ENCODE measurements around the gene PTCD1.

The PTCD1 gene

DNA sequence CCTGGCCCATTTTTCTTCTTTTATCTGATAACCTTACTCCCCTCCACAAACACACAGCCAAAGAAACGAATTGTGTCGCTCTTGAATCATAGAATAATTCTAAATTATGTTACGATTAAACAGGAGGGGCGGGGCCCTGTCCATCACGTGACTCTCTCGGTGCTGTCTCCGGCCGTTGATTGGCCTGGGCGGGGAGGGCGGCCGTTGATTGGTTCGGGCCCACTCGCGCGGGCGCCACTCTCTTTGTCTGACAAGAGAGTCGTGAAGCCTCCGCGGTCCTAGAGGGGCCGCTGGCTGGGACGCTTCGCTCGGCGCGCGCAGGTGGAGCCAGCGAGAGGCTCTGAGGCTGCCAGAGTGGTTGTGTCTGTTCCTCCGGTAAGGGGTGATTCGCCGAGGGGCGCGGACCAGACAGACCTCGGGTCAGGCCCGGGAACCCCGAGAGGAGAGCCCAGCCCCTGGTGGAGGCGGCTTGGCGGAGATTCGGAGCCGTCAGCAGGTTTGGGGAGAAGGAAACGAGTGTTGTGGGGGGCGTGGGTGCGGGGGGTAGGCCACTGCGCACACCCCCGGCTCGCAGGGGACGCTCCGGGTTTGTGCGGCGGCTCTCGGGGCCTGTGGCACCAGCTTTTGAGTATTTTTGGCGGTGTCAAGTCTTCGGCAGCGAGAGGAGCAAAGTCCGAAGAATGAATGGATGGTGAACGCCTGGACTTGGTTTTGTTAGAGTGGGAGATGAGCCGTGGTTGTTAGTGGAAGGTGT is 34.1 kb upstream of the PTCD1 start, which contains the start of gene ZNF789:
Gene ZNF789, plus strand, starts transcription at position 330 of the 754 bp plus-strand sequence. CDS start 3,567 bp downstream, outside the sequence.
- Mint-ChIP-seq H3K36me3 (ENCODE audit: low read depth) (peaks cover 14% of the 10 kb centered on the region), H3K4me1 (peaks cover 18% of the 10 kb centered on the region), H3K27me3 (ENCODE audit: low read depth, poor library complexity) (peaks cover 38% of the 10 kb centered on the region), H3K4me3 (peak within 1 kb of the TSS; percentile 96), H3K27ac (peak within 1 kb of the TSS; percentile 95), H3K9me3 (peaks cover 3% of the 10 kb centered on the region)
- TF ChIP-seq, protein P1, sequence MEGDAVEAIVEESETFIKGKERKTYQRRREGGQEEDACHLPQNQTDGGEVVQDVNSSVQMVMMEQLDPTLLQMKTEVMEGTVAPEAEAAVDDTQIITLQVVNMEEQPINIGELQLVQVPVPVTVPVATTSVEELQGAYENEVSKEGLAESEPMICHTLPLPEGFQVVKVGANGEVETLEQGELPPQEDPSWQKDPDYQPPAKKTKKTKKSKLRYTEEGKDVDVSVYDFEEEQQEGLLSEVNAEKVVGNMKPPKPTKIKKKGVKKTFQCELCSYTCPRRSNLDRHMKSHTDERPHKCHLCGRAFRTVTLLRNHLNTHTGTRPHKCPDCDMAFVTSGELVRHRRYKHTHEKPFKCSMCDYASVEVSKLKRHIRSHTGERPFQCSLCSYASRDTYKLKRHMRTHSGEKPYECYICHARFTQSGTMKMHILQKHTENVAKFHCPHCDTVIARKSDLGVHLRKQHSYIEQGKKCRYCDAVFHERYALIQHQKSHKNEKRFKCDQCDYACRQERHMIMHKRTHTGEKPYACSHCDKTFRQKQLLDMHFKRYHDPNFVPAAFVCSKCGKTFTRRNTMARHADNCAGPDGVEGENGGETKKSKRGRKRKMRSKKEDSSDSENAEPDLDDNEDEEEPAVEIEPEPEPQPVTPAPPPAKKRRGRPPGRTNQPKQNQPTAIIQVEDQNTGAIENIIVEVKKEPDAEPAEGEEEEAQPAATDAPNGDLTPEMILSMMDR (IDR thresholded peaks at IDR 0.05), result no peak
- DNase-seq, result peak; percentile 97

GRCh38 chr7:99469381-99470065 is 30.9 kb upstream of the PTCD1 start:
- H3K27ac Mint-ChIP-seq, result no peak overlapping the region
- H3K9me3 Mint-ChIP-seq, result peaks cover 6% of the 10 kb centered on the region
- TF ChIP-seq, protein P1 (IDR thresholded peaks at IDR 0.05), result no peak
- no peak for DNase-seq
- peaks cover 45% of the 10 kb centered on the region for H3K27me3 Mint-ChIP-seq (ENCODE audit: low read depth, poor library complexity)
- H3K4me3 Mint-ChIP-seq, result no peak overlapping the region
- H3K36me3 Mint-ChIP-seq (ENCODE audit: low read depth), result peaks cover 9% of the 10 kb centered on the region
- peaks cover 33% of the 10 kb centered on the region for H3K4me1 Mint-ChIP-seq

GRCh38 chr7:99468336-99468918 is 29.8 kb upstream of the PTCD1 start:
- H3K4me3 Mint-ChIP-seq, result no peak overlapping the region
- no peak overlapping the region for H3K27ac Mint-ChIP-seq
- peaks cover 17% of the 10 kb centered on the region for H3K36me3 Mint-ChIP-seq (ENCODE audit: low read depth)
- DNase-seq, result no peak
- peaks cover 45% of the 10 kb centered on the region for H3K27me3 Mint-ChIP-seq (ENCODE audit: low read depth, poor library complexity)
- H3K9me3 Mint-ChIP-seq, result peaks cover 12% of the 10 kb centered on the region
- TF ChIP-seq, protein P1 (IDR thresholded peaks at IDR 0.05), result no peak
- H3K4me1 Mint-ChIP-seq, result peaks cover 33% of the 10 kb centered on the region

- H3K36me3 Mint-ChIP-seq (ENCODE audit: low read depth), result peaks cover 35% of the 10 kb centered on the region
These were observed 26.8 kb upstream of the PTCD1 start for GRCh38 chr7:99465421-99465768.

DNA sequence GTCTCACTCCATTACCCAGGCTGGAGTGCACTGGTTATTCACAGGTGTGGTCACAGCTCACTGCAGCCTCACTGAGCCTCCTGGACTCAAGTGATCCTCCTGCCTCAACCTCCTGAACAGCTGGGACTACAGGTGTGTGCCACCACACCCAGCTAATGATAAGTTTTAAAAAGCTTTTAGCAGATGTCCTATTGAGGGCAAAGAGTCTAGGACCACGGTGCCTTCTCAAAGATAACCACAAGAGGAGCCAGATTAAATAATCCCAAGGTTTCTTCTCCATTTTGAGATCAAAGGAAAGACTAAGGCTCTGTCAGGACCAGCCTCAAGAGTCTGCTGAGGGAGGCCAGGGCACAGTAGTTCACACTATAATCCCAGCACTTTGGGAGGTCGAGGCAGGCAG is 22.6 kb upstream of the PTCD1 start:
- Mint-ChIP-seq H3K36me3 (ENCODE audit: low read depth) (peaks cover 59% of the 10 kb centered on the region), H3K27ac (no peak overlapping the region), H3K27me3 (ENCODE audit: low read depth, poor library complexity) (no peaks in the 10 kb centered on the region), H3K4me1 (peaks cover 25% of the 10 kb centered on the region), H3K9me3 (peaks cover 12% of the 10 kb centered on the region), H3K4me3 (no peak overlapping the region)
- TF ChIP-seq, protein P1 (IDR thresholded peaks at IDR 0.05), result no peak
- no peak for DNase-seq

More at GRCh38 chr7:99465421-99465768, 26.8 kb upstream of the PTCD1 start:
- DNase-seq, result no peak
- peak overlapping the region; percentile 92 for H3K27ac Mint-ChIP-seq
- H3K4me3 Mint-ChIP-seq, result peak overlapping the region; percentile 90
- TF ChIP-seq, protein P1 (IDR thresholded peaks at IDR 0.05), result no peak
- H3K9me3 Mint-ChIP-seq, result peaks cover 15% of the 10 kb centered on the region
- H3K4me1 Mint-ChIP-seq, result peaks cover 25% of the 10 kb centered on the region
- peaks cover 33% of the 10 kb centered on the region for H3K27me3 Mint-ChIP-seq (ENCODE audit: low read depth, poor library complexity)
